GM12878 (cell line): ENCODE data around the gene YAE1. TPM values are rescaled to one million over a fixed set of nuclear protein-coding genes. Genes with fewer than 3 reads are reported as not detected.

Experiments
- E2F8 ChIP-seq: fragments of 450-650 bp; IDR thresholded peaks from 2 replicates; pipeline ENCODE4 v1.6.1; 2018; ENCODE audit warnings: mild to moderate bottlenecking, low read depth, moderate library complexity; ENCODE audit not compliant: partially characterized antibody
- NBN ChIP-seq: fragments of 450-650 bp; IDR thresholded peaks from 2 replicates; pipeline ENCODE4 v1.6.1; 2016
- NR2F1 ChIP-seq: fragments of 450-650 bp; conservative IDR thresholded peaks from 2 replicates; pipeline ENCODE4 v1.6.1; 2017; ENCODE audit warnings: mild to moderate bottlenecking
- WRNIP1 ChIP-seq: IDR thresholded peaks from 2 replicates; pipeline ENCODE4 v1.6.1; 2011; ENCODE audit warnings: low read depth, low read length, improper control_type of control experiment, borderline replicate concordance
- ZSCAN29 ChIP-seq: fragments of 450-650 bp; IDR thresholded peaks from 2 replicates; pipeline ENCODE4 v1.6.1; 2017; ENCODE audit warnings: mild to moderate bottlenecking, moderate library complexity
- polyA plus RNA-seq, 11 experiments: library from polyadenylated mRNA; depleted of rRNA in 4 of 11; unstranded in 6 of 11; stranded (reverse) in 5 of 11; fragments of >200 nt; fragmentation: Nextera tagmentation in 4 of 11; fragmentation: Illumina TruSeq in 1 of 11; extraction: Ambion mirVana in 4 of 11; extraction: Trizol in 1 of 11; gene quantifications; 1 replicate in 1 of 11; 2 replicates in 10 of 11; pipeline versions ENCODE4 v1.2.1 to v1.2.3, GENCODE V29; 2011 to 2016; ENCODE audit warnings: inconsistent platforms in 2 of 11, missing spikeins in 2 of 11, low read depth in 1 of 11
- total RNA-seq, 4 experiments: library from RNA; depleted of rRNA in 3 of 4; stranded (reverse); fragments of >200 nt in 3 of 4; fragmentation: Illumina TruSeq in 1 of 4; extraction: Trizol in 1 of 4; gene quantifications; 2 replicates each; pipeline versions ENCODE4 v1.2.1 to v1.2.3, GENCODE V29; 2013 to 2021
- TF ChIP-seq, protein P1 (sequence below): fragments of 450-650 bp; IDR thresholded peaks from 2 replicates; pipeline ENCODE4 v1.6.1; 2016; ENCODE audit warnings: mild to moderate bottlenecking
- TF ChIP-seq, protein P2 (sequence below): fragments of 150-350 bp; IDR thresholded peaks from 2 replicates; pipeline ENCODE4 v1.6.1; 2014; ENCODE audit warnings: mild to moderate bottlenecking, low read depth, low read length
- TF ChIP-seq, protein P3 (sequence below): IDR thresholded peaks from 2 replicates; pipeline ENCODE4 v1.6.1; 2012; ENCODE audit warnings: improper control_type of control experiment, low read depth, low read length; ENCODE audit not compliant: insufficient replicate concordance
- TF ChIP-seq, protein P4 (sequence below): IDR thresholded peaks from 2 replicates; pipeline ENCODE4 v1.6.1; 2011; ENCODE audit warnings: low read depth, low read length, improper control_type of control experiment, borderline replicate concordance

The YAE1 gene
- total and polyA plus RNA-seq, 10 of the 15 experiments (the other 5 are each of a cell fraction or from before 2014, with no cell fraction given) = 13.5 to 35.8 (median 22.9) TPM

DNA sequence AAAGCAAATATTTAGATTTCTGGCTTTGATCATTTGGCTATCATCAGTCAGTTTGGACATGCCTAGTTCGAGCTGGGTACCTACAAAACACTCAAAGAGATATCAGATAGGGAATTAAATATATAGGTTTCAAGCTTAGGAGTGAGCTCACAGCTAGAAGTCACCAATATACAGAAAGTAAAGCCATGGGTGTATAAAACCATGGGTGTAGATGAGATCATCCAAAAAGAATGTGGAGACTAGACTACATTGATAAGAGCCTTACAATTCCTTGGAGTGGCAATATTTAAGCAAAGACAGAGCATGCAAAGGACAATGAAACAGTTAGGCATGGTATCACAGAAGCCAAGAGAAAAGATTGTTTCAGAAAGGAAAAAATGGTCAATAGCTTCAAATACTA is 49.9 kb downstream of the YAE1 start (continued):
- no peak for TF ChIP-seq WRNIP1
- TF ChIP-seq ZSCAN29 = no peak
- TF ChIP-seq, protein P1, sequence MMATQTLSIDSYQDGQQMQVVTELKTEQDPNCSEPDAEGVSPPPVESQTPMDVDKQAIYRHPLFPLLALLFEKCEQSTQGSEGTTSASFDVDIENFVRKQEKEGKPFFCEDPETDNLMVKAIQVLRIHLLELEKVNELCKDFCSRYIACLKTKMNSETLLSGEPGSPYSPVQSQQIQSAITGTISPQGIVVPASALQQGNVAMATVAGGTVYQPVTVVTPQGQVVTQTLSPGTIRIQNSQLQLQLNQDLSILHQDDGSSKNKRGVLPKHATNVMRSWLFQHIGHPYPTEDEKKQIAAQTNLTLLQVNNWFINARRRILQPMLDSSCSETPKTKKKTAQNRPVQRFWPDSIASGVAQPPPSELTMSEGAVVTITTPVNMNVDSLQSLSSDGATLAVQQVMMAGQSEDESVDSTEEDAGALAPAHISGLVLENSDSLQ = no peak
- no peak for TF ChIP-seq E2F8
- TF ChIP-seq, protein P2, sequence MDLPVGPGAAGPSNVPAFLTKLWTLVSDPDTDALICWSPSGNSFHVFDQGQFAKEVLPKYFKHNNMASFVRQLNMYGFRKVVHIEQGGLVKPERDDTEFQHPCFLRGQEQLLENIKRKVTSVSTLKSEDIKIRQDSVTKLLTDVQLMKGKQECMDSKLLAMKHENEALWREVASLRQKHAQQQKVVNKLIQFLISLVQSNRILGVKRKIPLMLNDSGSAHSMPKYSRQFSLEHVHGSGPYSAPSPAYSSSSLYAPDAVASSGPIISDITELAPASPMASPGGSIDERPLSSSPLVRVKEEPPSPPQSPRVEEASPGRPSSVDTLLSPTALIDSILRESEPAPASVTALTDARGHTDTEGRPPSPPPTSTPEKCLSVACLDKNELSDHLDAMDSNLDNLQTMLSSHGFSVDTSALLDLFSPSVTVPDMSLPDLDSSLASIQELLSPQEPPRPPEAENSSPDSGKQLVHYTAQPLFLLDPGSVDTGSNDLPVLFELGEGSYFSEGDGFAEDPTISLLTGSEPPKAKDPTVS = no peak
- TF ChIP-seq, protein P3, sequence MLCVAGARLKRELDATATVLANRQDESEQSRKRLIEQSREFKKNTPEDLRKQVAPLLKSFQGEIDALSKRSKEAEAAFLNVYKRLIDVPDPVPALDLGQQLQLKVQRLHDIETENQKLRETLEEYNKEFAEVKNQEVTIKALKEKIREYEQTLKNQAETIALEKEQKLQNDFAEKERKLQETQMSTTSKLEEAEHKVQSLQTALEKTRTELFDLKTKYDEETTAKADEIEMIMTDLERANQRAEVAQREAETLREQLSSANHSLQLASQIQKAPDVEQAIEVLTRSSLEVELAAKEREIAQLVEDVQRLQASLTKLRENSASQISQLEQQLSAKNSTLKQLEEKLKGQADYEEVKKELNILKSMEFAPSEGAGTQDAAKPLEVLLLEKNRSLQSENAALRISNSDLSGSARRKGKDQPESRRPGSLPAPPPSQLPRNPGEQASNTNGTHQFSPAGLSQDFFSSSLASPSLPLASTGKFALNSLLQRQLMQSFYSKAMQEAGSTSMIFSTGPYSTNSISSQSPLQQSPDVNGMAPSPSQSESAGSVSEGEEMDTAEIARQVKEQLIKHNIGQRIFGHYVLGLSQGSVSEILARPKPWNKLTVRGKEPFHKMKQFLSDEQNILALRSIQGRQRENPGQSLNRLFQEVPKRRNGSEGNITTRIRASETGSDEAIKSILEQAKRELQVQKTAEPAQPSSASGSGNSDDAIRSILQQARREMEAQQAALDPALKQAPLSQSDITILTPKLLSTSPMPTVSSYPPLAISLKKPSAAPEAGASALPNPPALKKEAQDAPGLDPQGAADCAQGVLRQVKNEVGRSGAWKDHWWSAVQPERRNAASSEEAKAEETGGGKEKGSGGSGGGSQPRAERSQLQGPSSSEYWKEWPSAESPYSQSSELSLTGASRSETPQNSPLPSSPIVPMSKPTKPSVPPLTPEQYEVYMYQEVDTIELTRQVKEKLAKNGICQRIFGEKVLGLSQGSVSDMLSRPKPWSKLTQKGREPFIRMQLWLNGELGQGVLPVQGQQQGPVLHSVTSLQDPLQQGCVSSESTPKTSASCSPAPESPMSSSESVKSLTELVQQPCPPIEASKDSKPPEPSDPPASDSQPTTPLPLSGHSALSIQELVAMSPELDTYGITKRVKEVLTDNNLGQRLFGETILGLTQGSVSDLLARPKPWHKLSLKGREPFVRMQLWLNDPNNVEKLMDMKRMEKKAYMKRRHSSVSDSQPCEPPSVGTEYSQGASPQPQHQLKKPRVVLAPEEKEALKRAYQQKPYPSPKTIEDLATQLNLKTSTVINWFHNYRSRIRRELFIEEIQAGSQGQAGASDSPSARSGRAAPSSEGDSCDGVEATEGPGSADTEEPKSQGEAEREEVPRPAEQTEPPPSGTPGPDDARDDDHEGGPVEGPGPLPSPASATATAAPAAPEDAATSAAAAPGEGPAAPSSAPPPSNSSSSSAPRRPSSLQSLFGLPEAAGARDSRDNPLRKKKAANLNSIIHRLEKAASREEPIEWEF = no peak
- no peak for TF ChIP-seq NBN
- TF ChIP-seq NR2F1 = no peak
- TF ChIP-seq, protein P4, sequence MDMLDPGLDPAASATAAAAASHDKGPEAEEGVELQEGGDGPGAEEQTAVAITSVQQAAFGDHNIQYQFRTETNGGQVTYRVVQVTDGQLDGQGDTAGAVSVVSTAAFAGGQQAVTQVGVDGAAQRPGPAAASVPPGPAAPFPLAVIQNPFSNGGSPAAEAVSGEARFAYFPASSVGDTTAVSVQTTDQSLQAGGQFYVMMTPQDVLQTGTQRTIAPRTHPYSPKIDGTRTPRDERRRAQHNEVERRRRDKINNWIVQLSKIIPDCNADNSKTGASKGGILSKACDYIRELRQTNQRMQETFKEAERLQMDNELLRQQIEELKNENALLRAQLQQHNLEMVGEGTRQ = no peak
